HFF-Myc (cell line): ENCODE measurements around the gene NKX6-2.

Source experiments
- DNase-seq: peaks from one replicate; pipeline ENCODE4 v3.0.0-alpha.2; 2011; ENCODE audit warnings: low read depth; ENCODE audit errors: extremely low read depth
- H3K4me3 ChIP-seq: replicated peaks from 2 replicates; pipeline ENCODE4 v1.5.1; 2011; ENCODE audit warnings: low read depth, mild to moderate bottlenecking, control low read depth, low read length
- TF ChIP-seq, protein P1 (sequence below): IDR thresholded peaks from 2 replicates; pipeline ENCODE4 v1.5.1; 2012; ENCODE audit warnings: mild to moderate bottlenecking, low read depth, low read length, control low read depth; ENCODE audit errors: missing control alignments

The NKX6-2 gene

DNA sequence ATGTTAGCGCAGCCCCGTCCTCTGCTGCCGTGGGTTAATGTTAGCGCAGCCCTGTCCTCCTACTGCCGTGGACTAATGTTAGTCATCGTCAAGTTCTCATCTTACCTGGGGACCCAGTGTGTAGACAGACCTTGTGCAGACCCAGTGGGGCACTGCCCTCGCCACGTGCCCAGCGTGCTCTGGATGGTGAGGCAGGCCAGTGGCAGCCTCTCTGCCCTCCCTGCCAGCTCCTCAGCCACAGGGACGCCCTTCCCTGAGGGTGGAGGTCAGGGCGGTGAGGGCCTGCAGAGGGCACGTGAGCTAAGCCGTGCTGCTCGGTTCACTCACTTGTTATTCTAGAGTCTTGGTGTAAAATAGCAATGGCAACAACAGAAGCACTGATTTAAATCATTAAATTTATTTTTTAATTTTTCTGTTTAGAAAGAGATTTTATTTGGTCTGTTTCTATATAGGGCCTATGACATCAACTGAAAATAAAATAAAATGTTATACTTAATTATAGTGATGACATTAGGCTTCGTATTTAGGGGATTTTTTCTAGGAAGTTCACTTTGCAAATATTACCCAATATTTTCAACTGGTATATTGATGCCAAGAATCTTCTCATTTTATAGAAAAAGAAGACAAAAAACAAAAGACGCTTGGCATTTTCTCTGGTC lies 48.4 kb downstream of the NKX6-2 start:
- DNase-seq: no peak
- no peak overlapping the region for H3K4me3 ChIP-seq
- TF ChIP-seq, protein P1, sequence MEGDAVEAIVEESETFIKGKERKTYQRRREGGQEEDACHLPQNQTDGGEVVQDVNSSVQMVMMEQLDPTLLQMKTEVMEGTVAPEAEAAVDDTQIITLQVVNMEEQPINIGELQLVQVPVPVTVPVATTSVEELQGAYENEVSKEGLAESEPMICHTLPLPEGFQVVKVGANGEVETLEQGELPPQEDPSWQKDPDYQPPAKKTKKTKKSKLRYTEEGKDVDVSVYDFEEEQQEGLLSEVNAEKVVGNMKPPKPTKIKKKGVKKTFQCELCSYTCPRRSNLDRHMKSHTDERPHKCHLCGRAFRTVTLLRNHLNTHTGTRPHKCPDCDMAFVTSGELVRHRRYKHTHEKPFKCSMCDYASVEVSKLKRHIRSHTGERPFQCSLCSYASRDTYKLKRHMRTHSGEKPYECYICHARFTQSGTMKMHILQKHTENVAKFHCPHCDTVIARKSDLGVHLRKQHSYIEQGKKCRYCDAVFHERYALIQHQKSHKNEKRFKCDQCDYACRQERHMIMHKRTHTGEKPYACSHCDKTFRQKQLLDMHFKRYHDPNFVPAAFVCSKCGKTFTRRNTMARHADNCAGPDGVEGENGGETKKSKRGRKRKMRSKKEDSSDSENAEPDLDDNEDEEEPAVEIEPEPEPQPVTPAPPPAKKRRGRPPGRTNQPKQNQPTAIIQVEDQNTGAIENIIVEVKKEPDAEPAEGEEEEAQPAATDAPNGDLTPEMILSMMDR: no peak

DNA sequence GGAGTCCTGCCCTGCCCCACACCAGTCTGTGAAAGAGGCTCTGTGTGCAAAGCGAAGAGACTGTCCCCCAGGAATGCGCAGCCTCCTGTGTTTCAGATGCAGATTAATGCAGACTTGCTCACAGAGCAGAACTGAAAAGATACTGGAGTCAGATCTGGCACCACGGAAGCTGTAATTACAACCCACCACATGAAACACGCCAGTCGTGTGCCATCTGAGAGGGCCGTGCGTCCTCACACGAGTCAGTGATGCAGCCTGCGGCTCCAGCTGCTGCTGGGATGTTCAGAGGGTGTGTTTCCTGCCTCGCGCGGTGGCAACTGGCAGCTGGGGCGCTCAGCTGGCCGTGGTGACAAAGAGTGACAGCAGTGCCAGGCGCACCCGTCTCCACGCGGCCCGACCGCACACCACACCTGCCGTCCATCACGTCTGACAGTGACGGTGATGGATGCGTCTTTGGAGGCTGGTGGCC lies 50.0 kb downstream of the NKX6-2 start:
- TF ChIP-seq, protein P1: no peak
- no peak for DNase-seq
- no peak overlapping the region for H3K4me3 ChIP-seq

GRCh38 chr10:132735341-132735775 lies 50.6 kb downstream of the NKX6-2 start:
- TF ChIP-seq, protein P1: no peak
- no peak overlapping the region for H3K4me3 ChIP-seq
- DNase-seq: no peak

- H3K4me3 ChIP-seq: no peak overlapping the region
- TF ChIP-seq, protein P1: no peak
- DNase-seq: no peak
Observed at GRCh38 chr10:132733926-132734325, 52.0 kb downstream of the NKX6-2 start.
